ENCODE data around the gene ZNF710. TPM values are rescaled to one million over a fixed set of nuclear protein-coding genes. Genes with fewer than 3 reads are reported as not detected.

The ZNF710 gene
- total and polyA plus RNA-seq, 9 of the 15 experiments (the other 6 are each of a cell fraction or from before 2014, with no cell fraction given): 0.56 to 14.2 (median 5.2) TPM

DNA sequence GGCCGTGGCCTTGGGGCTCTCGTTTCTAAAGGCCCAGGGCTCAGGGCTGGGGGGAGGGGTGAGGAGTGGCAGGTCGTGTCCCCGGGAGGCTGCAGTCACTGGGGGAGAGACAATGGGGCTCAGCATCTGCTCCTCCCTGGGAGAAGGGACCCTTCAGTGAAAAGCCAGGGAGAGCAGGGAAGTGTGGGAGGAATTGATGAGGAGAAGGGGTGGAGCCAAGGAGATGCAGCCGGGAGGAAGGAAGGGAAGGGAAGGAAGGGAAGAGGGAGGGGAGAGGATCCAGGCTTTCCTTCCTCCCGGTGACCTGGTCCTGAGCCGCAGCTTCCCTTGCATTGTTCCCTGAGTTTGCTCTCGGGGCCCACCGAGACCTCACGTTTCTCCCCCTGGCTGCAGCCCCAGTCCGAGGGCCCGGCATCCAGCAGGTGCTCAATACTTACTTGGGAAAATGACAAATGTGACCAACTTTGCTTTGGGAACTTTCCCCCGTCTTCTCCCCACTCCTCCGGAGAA, 1.4 kb upstream of the ZNF710 start:
- TF ChIP-seq RBM34 (IDR thresholded peaks at IDR 0.05; ENCODE audit: borderline replicate concordance, insufficient read depth, low read length): no peak
- TF ChIP-seq, protein P1, sequence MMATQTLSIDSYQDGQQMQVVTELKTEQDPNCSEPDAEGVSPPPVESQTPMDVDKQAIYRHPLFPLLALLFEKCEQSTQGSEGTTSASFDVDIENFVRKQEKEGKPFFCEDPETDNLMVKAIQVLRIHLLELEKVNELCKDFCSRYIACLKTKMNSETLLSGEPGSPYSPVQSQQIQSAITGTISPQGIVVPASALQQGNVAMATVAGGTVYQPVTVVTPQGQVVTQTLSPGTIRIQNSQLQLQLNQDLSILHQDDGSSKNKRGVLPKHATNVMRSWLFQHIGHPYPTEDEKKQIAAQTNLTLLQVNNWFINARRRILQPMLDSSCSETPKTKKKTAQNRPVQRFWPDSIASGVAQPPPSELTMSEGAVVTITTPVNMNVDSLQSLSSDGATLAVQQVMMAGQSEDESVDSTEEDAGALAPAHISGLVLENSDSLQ (IDR thresholded peaks at IDR 0.05): no peak
- DNase-seq (ENCODE audit: extremely low read depth in 1 of 4, low spot score in 3 of 4): peak in 1 of 4 experiments; percentile 22
- in situ Hi-C loops (cut with MboI) (no loop called here), intact Hi-C loops (cut with micrococcal nuclease) (no loop called here)
- ChIA-PET POLR2A (interaction anchor here (0.5 to 0.7 kb wide), 2 partner anchors 12 to 16 kb away, joined by 3 read pairs; no protein-coding TSS in a partner anchor), CTCF (ENCODE audit: low intra/inter-chr PET ratio) (no interaction called here)
- H3K27ac ChIP-seq (ENCODE audit: extremely low read depth, low read depth, low read length): no peak overlapping the region
- no TSS peak for BruUV-seq (replicated peaks)
- peaks cover 6 to 34% of the 10 kb centered on the region in 2 experiments; a peak in 4 of 5 replicates for H3K4me1 ChIP-seq (replicated peaks in 1 of 2; ENCODE audit: control insufficient read depth in 2 of 2, insufficient read depth in 2 of 2, low read length in 2 of 2)
- peaks cover 10% of the 10 kb centered on the region; the same call in 2 of the 3 replicates for H3K79me2 ChIP-seq (ENCODE audit: control insufficient read depth, insufficient read depth, low read length)
- no peak for ATAC-seq
- no peaks in the 10 kb centered on the region for H3K9me3 ChIP-seq (replicated peaks; ENCODE audit: control insufficient read depth, insufficient read depth, low read depth, low read length)
- no peaks in the 10 kb centered on the region for H3K9me1 ChIP-seq (ENCODE audit: control insufficient read depth, insufficient read depth, low read length)
- H2AFZ ChIP-seq (ENCODE audit: low read depth, low read length): no peak overlapping the region
- no peak overlapping the region for H3K4me2 ChIP-seq (ENCODE audit: insufficient read depth, low read length)
- H3K36me3 ChIP-seq (ENCODE audit: control insufficient read depth, insufficient read depth, low read length): no peaks in the 10 kb centered on the region
- peak overlapping the region in 1 of 2 experiments; percentile 50; a peak in 1 of 4 replicates for H3K9ac ChIP-seq (ENCODE audit: insufficient read depth in 1 of 2, low read depth in 2 of 2, low read length in 2 of 2)
- H4K20me1 ChIP-seq (replicated peaks; ENCODE audit: control insufficient read depth, insufficient read depth, low read length): no peaks in the 10 kb centered on the region
- no peak overlapping the region for H3K4me3 ChIP-seq
- no peaks in the 10 kb centered on the region for H3K27me3 ChIP-seq (ENCODE audit: control insufficient read depth in 2 of 2, insufficient read depth in 2 of 2, low read length in 2 of 2)
- FAIRE-seq: no peak
- 45% methylated on average over 11 of the region's 14 CpGs for WGBS (ENCODE audit: insufficient coverage, low coverage, missing lambda C conversion rate)

Measured in K562 (cell line).